Panc1 (cell line): ENCODE measurements around the gene TSR3.

Experiments
- POLR2AphosphoS5 ChIP-seq: IDR thresholded peaks from 2 replicates; pipeline ENCODE4 v1.6.1; 2012; ENCODE audit warnings: mild to moderate bottlenecking, low read depth, low read length, moderate library complexity
- SIN3A ChIP-seq: IDR thresholded peaks from 2 replicates; pipeline ENCODE4 v1.6.1; 2012; ENCODE audit warnings: low read depth, mild to moderate bottlenecking, low read length, moderate library complexity, borderline replicate concordance; ENCODE audit not compliant: insufficient read depth
- TF ChIP-seq, protein P1 (sequence below): fragments of 450-650 bp; IDR thresholded peaks from 2 replicates; pipeline ENCODE4 v1.5.1; 2017; ENCODE audit warnings: mild to moderate bottlenecking

DNA sequence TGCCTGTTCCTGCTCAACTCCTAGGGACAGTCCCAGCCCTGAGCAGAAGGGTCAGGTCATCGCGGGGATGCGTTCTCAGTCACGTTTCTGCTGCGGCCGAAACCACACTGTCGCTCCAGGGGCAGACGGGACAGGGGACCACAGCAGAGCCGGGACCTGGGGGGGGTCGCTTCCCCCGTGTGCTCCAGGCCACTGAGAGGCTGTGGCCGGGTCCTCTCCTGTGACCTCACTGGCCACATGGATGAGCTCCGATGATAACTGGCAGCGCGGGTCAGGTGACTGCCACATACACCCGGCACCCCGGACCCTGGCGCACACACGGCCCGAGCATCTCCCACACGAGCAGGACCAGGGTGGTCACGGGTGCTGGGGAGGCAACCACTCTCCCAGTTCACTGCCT is 12.8 kb upstream of the TSR3 start:
- TF ChIP-seq, protein P1, sequence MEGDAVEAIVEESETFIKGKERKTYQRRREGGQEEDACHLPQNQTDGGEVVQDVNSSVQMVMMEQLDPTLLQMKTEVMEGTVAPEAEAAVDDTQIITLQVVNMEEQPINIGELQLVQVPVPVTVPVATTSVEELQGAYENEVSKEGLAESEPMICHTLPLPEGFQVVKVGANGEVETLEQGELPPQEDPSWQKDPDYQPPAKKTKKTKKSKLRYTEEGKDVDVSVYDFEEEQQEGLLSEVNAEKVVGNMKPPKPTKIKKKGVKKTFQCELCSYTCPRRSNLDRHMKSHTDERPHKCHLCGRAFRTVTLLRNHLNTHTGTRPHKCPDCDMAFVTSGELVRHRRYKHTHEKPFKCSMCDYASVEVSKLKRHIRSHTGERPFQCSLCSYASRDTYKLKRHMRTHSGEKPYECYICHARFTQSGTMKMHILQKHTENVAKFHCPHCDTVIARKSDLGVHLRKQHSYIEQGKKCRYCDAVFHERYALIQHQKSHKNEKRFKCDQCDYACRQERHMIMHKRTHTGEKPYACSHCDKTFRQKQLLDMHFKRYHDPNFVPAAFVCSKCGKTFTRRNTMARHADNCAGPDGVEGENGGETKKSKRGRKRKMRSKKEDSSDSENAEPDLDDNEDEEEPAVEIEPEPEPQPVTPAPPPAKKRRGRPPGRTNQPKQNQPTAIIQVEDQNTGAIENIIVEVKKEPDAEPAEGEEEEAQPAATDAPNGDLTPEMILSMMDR = no peak
- TF ChIP-seq POLR2AphosphoS5 = no peak
- no peak for TF ChIP-seq SIN3A
